HG02970 (cell line): ENCODE measurements around the gene GOLGA2.
"Not testable (repeated sequence)": the region's sequence is repeated elsewhere in the genome, so short reads cannot be mapped to it uniquely, and the experiment has no call there.

ENCODE experiments used
- ATAC-seq: cut with Tn5 transposase; IDR thresholded peaks from one replicate; pipeline ENCODE4 v1.9.1; 2021; ENCODE audit warnings: mild to moderate bottlenecking, moderate library complexity, moderate number of reproducible peaks; ENCODE audit not compliant: unreplicated experiment, low FRiP score

GOLGA2 gene

GRCh38 chr9:128296340-128297220 is 20.8 kb upstream of the GOLGA2 start:
- ATAC-seq: no peak

GRCh38 chr9:128294142-128294541 is 18.3 kb upstream of the GOLGA2 start:
- ATAC-seq: no peak

DNA sequence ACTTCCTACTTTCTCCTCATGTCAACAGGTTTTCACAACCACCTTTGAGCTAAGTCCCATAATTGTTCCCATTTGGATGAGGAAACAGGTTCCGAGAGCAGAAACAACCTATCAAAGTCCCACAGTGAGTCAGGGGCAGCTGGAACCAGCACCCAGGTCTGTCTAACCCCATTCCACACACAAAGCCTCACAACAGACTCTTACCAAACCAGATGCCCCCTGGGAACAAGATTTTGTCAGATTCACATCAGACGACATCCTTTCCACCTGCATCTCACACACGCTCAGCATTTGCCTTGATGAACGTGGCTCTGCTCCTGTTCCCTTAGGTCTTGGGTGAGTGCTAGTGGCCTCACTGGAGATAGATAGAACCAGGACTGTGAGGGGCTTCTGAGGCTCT is 17.3 kb upstream of the GOLGA2 start:
- ATAC-seq: no peak

- ATAC-seq: no peak
These were observed 16.2 kb upstream of the GOLGA2 start for GRCh38 chr9:128292009-128292408.

- no peak for ATAC-seq
These were observed 12.6 kb upstream of the GOLGA2 start for GRCh38 chr9:128288273-128289004.

DNA sequence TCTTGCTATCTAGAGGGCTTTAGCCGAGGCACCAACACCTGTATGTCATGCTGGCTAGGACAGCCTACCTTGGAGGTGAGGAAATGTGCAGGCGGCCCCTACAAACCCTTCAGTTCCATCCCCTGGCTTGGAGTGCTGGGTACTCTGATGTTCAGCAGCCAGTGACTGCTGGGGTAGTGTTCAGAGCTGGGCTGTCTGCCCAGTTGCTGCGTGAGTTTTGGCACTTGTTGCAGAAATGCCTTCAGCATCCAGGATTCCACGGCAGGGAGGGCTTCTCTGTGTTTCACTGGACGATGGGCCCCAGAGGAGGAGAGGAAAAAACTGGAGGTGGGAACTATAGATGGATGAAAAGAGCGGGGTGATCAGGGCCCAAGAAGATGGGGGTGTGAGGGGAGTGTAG is 10.6 kb upstream of the GOLGA2 start:
- no peak for ATAC-seq

GRCh38 chr9:128285033-128285784 is 9.4 kb upstream of the GOLGA2 start:
- no peak for ATAC-seq

DNA sequence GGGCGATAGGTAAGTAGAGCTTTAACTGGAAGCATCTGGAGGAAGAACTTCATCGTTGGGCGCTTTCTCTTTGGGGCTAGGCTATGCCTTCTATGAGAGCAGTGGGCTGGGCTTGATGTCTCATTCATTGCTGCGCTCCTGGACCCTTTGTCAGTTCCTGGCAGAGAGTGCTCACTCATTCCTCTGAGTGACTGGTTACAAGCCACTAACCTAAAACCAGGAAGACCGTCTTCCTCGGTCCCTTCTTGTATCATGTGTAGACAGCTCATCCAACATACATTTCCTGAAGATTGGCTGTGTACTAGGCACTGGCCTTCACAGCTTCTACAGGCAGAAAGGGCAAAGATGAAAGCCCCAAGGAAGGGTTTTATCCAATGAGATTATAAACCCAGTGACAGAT is 6.7 kb upstream of the GOLGA2 start:
- no peak for ATAC-seq

DNA sequence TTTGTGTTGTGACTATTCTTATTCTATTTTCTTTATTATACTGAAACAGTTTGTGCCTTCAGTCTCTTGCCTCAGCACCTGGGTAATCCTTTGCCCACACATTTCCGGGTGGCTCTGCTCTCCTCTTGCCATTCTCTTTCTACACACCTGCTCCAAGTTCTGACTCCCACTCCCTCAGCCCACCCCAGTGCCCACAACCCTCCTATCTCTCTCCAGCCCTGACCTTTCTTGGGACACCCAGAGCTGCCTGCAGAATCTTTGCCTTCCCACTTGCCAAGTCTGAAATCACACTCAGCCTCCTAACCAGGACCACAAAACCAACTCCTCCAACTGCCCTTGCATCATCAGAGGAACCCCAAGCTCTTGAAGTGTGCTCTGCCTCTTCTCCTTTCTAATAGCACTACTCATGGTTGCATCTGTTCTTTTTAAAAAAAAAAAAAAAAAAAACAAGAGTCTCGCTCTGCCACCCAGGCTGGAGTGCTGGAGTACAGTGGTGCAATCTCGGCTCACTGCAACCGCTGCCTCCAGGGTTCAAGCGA is 4.3 kb upstream of the GOLGA2 start:
- ATAC-seq: no peak

DNA sequence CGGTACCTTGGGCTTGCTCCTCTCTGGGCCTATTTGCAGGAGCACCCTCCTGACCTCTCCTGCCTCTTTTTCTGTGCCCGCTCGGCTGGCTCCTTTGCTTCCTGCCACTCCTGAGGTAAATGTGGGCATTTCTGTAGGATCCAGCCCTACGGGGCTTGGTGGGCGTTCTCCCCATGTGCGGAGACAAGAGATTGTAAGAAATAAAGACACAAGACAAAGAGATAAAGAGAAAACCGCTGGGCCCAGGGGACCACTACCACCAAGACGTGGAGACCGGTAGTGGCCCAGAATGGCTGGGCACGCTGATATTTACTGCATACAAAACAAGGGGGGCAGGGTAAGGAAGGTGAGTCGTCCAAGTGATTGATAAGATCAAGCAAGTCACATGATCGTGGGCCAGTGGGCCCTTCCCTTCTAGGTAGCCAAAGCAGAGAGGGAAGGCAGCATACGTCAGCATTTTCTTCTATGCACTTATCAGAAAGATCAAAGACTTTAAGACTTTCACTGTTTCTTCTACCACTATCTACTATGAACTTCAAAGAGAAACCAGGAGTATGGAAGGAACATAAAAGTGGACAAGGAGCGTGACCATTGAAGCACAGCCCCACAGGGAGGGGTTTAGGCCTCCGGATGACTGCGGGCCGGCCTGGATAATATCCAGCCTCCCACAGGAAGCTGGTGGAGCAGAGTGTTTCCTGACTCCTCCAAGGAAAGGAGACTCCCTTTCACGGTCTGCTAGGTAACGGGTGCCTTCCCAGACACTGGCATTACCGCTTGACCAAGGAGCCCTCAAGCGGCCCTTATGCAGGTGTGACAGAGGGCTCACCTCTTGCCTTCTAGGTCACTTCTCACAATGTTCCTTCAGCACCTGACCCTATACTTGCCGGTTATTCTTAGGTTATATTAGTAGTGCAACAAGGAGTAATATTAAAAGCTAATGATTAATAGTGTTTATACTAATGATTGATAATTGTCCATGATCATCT is 3.6 kb upstream of the GOLGA2 start:
- ATAC-seq: not testable (repeated sequence)

DNA sequence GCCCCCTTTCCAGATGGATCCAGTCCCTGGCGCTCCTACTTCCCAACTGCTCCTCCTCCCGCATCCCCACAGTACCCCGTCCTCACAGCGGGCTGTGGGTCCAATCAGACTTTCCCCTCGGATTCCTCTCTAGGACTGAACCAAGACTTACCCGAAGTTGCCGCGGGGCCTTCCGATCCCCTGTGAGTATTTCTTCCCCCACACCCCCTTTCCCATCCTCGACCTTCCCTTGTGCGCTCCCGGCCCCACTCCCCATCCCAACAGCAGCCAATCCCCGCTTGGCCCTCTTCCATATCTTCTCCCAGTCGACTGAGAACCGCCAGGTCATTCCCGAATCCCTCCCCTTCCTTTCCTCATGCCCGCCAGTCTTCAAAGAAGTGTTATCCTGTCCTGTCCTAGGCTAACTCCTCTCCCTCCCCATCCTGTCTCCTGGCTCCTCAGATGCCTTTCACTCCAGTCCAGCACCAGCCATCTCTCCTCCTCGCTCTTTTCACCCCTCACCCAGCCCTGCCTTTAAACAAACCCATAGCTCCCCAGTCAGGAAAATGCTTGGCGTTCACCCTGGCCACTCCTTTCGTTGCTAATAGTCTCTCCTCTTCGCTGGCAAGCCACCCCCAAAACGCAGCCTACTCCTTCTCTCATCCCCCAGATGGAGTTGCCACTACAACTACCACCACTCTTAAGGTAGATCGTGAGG is 915 bp upstream of the GOLGA2 start:
- ATAC-seq: no peak

GRCh38 chr9:128276008-128276573 is 284 bp upstream of the GOLGA2 start, which contains the start of gene SWI5:
Gene SWI5 (plus strand): TSS chr9:128276276.
- ATAC-seq: peak; percentile 94

DNA sequence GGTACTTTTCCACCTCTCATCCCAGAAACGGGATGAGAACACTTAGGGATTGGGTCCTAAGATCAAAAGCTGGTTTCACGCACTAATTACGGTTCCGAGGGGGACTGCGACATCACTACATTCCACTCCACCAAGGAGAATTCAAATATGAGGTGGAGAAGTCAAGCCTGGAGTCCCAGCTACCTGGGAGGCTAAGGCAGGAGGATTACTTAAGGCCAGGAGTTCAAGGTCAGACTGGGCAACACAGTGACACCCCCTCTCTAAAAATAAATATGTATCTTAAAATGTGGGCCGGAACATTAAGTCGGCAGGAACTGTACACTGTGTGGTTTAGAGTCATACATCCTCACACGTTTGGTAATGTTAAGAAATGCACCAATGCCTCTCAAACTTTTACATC is 1.6 kb downstream of the GOLGA2 start:
- ATAC-seq: no peak

- no peak for ATAC-seq
These were observed 4.3 kb downstream of the GOLGA2 start for GRCh38 chr9:128271512-128271911.

GRCh38 chr9:128271112-128271511 is 4.7 kb downstream of the GOLGA2 start:
- no peak for ATAC-seq

- ATAC-seq: no peak
These were observed 8.8 kb downstream of the GOLGA2 start for GRCh38 chr9:128266868-128267590.

DNA sequence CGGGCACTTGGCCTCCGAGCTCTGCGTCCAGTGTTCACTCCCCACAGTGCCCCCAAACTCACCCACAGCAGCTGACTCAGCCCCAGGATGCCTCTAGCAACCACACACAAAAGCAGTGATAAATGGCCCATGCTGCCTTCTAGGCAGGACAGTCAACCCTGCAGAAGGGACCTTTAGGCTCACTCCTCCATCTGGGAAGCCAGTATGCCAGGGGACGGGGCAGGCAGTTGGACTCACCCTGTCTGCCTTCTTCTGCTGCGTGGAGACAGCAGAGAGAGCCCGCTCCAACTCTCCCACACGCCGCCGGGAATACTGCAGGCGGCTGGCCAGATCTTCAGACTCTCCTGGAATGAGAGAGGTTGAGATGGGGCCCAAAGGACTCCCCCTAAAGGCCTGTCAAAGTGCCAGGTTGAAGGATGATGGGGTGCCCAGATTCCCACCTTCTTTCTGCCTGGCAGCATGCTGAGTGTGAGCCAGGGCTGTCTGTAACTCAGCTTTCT is 10.4 kb downstream of the GOLGA2 start:
- ATAC-seq: no peak

GRCh38 chr9:128262687-128263086 is 13.1 kb downstream of the GOLGA2 start:
- no peak for ATAC-seq
